HG03103 (cell line): Measurements from ENCODE around the gene FRMD4B.
A peak's percentile ranks its signal among the peaks of the same experiment; 100 is the strongest.
"Not testable (repeated sequence)": the region's sequence is repeated elsewhere in the genome, so short reads cannot be mapped to it uniquely, and the experiment has no call there.

Experiments used
- ATAC-seq: cut with Tn5 transposase; IDR thresholded peaks from one replicate; pipeline ENCODE4 v1.9.1; 2021; ENCODE audit warnings: low read depth; ENCODE audit not compliant: unreplicated experiment

The FRMD4B gene

GRCh38 chr3:69292185-69292584 lies 93.7 kb downstream of the FRMD4B start:
- no peak for ATAC-seq

GRCh38 chr3:69290430-69290829 lies 95.5 kb downstream of the FRMD4B start:
- no peak for ATAC-seq

- no peak for ATAC-seq
Measured at GRCh38 chr3:69290006-69290405, 95.9 kb downstream of the FRMD4B start.

GRCh38 chr3:69288161-69288895 lies 97.6 kb downstream of the FRMD4B start:
- ATAC-seq, result peak; percentile 80

- ATAC-seq, result no peak
Measured at GRCh38 chr3:69283913-69284611, 101.8 kb downstream of the FRMD4B start.

GRCh38 chr3:69283496-69283895 lies 102.4 kb downstream of the FRMD4B start:
- no peak for ATAC-seq

GRCh38 chr3:69282181-69282580 lies 103.7 kb downstream of the FRMD4B start:
- ATAC-seq, result no peak

GRCh38 chr3:69277403-69277802 lies 108.5 kb downstream of the FRMD4B start:
- not testable (repeated sequence) for ATAC-seq

- no peak for ATAC-seq
Measured at GRCh38 chr3:69276884-69277283, 109.0 kb downstream of the FRMD4B start.

- not testable (repeated sequence) for ATAC-seq
Measured at GRCh38 chr3:69276191-69276590, 109.7 kb downstream of the FRMD4B start.

- no peak for ATAC-seq
Measured at GRCh38 chr3:69273896-69274295, 112.0 kb downstream of the FRMD4B start.

- ATAC-seq, result no peak
Measured at GRCh38 chr3:69272556-69272955, 113.3 kb downstream of the FRMD4B start.

GRCh38 chr3:69271098-69271497 lies 114.8 kb downstream of the FRMD4B start:
- ATAC-seq, result no peak

GRCh38 chr3:69266585-69266984 lies 119.3 kb downstream of the FRMD4B start:
- no peak for ATAC-seq

- ATAC-seq, result not testable (repeated sequence)
Measured at GRCh38 chr3:69266071-69266470, 119.8 kb downstream of the FRMD4B start.

GRCh38 chr3:69260843-69261405 lies 125.0 kb downstream of the FRMD4B start:
- ATAC-seq, result not testable (repeated sequence)

- no peak for ATAC-seq
Measured at GRCh38 chr3:69260216-69260787, 125.6 kb downstream of the FRMD4B start.

- ATAC-seq, result no peak
Measured at GRCh38 chr3:69259125-69259524, 126.8 kb downstream of the FRMD4B start.

- ATAC-seq, result no peak
Measured at GRCh38 chr3:69255928-69256327, 130.0 kb downstream of the FRMD4B start.

GRCh38 chr3:69254351-69254750 lies 131.5 kb downstream of the FRMD4B start:
- no peak for ATAC-seq

- no peak for ATAC-seq
Measured at GRCh38 chr3:69252631-69253030, 133.3 kb downstream of the FRMD4B start.
